ENCODE results near the gene TWIST1.

Gene TWIST1

GRCh38 chr7:19117091-19117869 lies at the start of gene TWIST1:
TWIST1 (minus strand) TSS chr7:19117636; CDS start chr7:19117321, 315 bp downstream.
- DNase-seq = peak; percentile 27

GRCh38 chr7:19161671-19162070 lies 44.2 kb upstream of the TWIST1 start:
- no peak for DNase-seq

- no peak for DNase-seq
Measured at GRCh38 chr7:19146699-19147098, 29.3 kb upstream of the TWIST1 start.

DNA sequence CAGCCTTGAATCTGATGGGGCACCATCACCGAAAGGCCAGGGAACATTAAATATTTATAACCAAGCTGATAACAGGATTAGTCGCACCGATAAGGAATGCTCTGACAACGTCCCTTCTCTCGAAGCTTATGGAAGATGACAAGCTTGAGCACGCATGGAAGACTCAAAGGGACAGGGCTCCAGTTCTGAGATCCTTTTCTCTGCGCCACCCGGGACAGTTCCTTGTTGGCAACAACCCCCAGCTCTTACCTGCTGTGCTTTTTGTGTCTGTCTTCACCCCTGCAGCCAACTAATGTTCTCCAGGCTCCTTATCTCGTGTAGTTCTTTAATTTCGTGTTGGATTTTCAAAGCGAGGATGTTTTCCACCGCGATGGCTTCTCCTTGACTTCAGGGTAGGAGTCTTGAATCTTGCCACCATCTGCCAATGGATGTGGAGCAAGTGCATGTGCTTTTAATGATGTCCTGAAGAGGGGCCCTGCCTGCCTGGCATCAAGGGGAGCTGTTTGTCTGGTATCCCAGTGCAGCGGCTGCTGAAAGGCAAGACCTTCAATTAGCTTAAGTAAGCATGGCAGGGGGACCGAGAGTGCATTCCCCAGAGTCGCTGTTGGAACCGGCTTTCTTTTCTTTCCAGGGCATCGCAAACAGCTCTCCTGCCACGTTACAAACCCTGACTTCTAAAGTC lies 28.1 kb upstream of the TWIST1 start:
- DNase-seq = no peak

GRCh38 chr7:19144661-19145433 lies 27.4 kb upstream of the TWIST1 start, which contains the start of gene FERD3L:
FERD3L (minus strand) TSS chr7:19145421; CDS start chr7:19145362, 59 bp downstream.
- no peak for DNase-seq

DNA sequence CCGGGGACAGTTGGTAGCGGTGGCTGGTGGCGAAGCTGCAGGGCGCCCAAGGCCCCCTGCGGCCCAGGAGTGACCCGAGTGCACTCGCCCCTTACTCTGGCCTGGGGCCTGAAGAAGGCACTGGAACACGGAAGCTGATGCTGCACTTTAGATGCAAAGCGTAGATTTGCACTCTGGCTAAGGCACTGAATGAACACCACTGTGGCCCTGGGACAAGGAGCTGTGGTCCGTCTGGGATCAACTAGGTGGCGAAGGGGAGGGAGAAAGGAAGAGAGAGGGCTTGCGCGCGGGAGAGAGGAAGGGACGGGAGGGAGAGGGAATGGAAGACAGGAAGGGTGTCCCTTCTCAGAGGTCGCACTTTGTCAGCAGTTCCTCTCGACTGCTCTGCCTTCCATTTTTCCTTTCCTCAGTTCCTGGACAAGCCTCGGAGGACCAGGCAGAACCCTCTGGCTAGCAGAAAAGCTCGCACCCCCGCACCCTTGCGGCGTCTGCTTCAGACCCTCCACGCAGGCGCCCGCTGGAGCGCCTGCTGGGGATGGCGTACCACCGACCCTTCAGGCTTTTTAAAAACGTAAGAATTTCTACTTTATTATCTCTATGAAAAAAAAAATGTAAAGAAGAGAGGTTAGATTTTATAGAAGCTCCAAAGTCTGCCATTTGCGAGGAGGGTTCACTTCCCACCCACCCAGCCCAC lies 26.6 kb upstream of the TWIST1 start:
- DNase-seq = no peak

DNA sequence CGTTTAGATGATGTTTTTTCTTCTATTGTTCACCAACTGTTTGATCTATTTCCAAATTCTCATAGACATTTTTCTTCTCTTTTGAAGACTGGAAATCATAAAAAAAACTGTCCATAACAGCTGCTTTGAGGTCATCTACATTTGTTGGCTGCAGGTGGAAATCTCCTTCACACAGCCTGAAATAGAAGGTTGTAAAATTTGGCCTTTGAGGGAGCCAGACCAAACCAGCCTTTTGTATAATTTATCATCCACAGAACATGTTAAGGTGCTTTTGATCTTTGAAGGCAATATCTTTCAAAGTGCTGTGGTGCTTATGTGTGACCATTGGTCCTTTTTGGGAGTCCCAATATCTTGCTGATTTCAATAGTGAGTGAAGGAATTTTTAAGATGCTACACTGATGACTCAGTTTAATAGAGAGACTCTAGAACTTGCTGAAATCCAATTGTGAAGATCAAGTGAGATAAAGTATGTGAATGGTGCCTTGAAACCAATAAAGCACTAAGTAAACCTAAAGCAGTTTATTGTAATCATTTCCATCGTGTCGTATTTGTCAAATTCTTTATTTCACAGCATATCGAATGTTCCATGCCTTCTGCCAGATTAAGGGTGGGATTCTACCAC lies 22.4 kb upstream of the TWIST1 start:
- DNase-seq = no peak

DNA sequence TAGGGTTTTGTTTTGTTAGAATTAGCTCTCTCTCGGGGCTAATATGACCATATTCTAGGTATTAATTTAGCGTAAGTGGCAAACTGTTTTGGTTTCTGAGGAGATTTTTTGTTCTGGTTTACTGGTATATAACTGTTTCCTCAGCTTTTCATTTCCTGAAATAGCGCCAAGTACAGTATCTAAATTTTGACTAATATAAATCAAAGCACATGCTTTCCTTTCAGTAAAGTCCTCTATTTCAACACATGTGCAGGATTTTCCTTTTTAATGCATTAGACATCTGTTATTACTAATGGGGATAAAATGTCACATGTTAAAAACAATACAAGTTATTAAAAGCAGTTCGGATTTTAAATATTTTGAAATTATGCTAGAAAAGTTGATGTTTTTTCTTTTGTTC lies 16.4 kb upstream of the TWIST1 start:
- no peak for DNase-seq

- no peak for DNase-seq
Measured at GRCh38 chr7:19133390-19133789, 16.0 kb upstream of the TWIST1 start.

DNA sequence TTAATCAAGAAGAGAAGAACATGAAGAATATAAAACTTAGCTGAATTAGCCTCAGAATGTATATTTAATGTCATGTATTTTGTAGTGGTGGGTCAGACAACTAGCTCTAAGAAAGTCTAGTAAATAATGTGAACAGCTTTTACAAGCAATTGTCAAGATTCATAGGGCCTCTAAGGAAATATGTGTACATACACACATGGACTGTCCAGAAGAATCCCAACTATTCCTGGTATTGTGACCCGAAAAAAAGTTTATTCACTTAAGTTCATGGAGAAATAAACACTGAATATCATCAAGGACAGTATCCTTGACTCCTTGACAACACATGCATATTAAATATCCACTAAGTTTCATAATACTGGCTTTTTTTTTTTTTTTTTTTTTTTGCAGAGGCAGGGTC lies 11.4 kb upstream of the TWIST1 start:
- no peak for DNase-seq

DNA sequence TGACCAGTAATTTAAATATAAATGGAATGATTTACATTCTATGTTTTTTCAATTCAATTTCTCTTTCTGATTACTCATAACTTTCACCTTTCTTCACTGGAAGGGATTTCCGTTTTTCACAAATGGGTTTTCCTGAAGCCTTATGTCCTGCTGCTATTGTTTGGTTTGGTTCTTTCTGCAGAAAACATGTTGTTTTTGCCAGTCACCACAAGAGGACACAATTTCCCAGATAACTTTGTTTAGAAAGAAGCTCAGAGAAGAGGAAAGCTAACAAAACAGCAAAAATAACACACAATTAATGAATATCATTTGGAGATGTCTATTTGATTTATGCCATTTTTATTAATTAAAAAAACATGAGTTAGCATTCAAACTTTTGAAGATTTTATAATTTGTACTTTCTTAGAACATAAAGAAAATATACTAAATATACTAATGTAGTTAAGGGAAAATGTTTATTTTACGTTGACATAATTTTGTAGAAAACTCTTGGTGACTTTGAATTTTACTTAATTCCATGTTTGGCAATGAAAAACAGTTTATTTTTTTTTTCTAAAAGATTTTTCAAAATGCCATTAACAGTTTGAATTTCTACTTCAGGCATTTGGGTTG lies 4.6 kb upstream of the TWIST1 start:
- DNase-seq = peak; percentile 45

GRCh38 chr7:19119870-19120486 lies 2.5 kb upstream of the TWIST1 start:
- no peak for DNase-seq

GRCh38 chr7:19119372-19119771 lies 1.9 kb upstream of the TWIST1 start:
- DNase-seq = no peak

GRCh38 chr7:19118636-19119371 lies 1.4 kb upstream of the TWIST1 start:
- DNase-seq = no peak

- DNase-seq = no peak
Measured at GRCh38 chr7:19117870-19118608, 603 bp upstream of the TWIST1 start.

DNA sequence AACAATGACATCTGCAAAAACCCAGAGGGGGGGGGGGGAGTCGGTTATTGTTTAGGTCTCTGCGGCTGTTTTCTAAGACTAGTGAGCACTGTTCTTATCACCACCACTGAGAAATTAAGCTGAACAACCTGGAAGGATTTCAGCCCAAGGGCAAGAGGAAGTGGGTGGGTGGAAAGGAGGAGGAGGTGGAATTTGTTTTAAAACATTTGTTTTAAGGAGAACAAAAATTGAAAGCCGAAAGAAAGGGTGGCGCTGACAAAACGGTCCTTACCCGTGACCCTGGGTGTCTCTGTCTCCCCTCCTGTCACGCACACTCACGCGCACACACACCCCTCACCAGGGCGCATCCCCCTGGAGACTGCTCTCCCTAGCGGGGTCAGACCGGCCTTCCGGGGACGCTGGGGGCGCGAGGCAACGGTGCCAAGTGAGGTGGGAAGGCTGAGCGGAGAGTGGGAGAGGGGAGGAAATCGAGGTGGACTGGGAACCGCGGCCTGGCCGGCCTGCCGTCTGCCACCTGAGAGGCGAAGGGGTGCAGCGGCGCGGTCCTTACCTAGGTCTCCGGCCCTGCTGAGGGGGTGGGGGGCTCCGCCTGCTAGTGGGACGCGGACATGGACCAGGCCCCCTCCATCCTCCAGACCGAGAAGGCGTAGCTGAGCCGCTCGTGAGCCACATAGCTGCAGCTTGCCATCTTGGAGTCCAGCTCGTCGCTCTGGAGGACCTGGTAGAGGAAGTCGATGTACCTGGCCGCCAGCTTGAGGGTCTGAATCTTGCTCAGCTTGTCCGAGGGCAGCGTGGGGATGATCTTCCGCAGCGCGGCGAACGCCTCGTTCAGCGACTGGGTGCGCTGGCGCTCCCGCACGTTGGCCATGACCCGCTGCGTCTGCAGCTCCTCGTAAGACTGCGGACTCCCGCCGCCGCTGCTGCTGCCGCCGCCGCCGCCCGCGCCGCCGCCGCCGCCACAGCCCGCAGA lies 1.0 kb downstream of the TWIST1 start:
- DNase-seq = no peak

GRCh38 chr7:19114551-19114855 lies 2.9 kb downstream of the TWIST1 start:
- no peak for DNase-seq

DNA sequence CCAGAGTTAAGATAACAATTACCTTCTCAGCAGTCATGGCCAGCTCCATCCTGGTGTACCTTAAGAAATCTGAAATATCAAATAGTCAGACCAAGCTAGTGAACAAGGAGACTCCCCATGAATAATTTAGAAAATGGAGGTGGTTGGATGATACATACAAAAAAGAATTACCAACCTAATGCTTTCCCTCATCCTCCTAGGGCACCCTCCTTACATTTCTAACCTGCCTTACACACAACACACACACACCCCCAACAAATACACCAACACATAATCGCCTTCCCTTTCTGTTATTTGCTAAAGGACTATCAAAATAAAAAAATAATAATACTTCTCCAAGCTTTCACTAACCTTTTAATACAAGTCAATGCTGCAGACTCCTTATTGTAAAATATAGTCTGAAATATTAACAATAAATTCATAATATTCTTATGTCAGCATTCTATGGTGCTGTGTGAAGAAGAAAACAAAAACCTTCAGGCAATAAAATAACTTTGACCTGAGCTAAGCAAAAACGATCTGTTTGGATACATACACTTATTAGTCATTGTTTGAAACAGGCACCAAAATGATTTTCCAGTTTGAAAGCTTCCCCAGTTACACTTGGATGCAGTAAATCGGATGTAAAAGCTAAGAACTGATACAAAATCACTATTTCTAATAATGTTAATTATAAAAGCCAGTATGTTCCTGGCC lies 3.4 kb downstream of the TWIST1 start:
- no peak for DNase-seq

DNA sequence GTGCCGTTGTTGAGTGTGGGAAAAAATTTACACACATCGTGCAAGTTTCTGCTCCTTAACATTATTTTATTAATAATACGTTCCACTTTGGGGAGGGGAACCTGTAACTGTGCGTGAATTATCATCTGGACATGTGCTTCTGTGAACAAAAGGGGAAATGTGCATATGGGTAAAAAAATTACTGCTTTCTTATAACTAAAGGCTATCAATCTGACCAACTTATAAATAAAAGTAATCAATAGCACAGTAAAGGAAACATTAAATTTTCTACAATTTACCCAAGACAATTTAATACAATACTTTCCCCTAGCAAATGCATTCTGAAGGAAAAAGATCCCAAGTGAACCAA lies 4.5 kb downstream of the TWIST1 start:
- no peak for DNase-seq
